ENCODE measurements around the gene MAGI2.

GRCh38 chr7:79405368-79405767 is 48.1 kb downstream of the MAGI2 start:
- TF ChIP-seq CTCF (IDR thresholded peaks at IDR 0.05; ENCODE audit: low read depth, low read length, poor library complexity, severe bottlenecking) (no peak), EZH2phosphoT487 (IDR thresholded peaks at IDR 0.05; ENCODE audit: borderline replicate concordance, low read length) (no peak)
